Fibroblast of the aortic adventitia (primary cell): ENCODE measurements around the gene CDON. TPM values are rescaled to one million over a fixed set of nuclear protein-coding genes. Genes with fewer than 3 reads are reported as not detected.

Experiments used
- DNase-seq: peaks from one replicate; pipeline ENCODE4 v3.0.0-alpha.2; 2010; ENCODE audit warnings: low read depth
- H3K4me3 ChIP-seq: 2 replicates; pipeline ENCODE4 v1.5.1; 2011; ENCODE audit warnings: low read depth, mild to moderate bottlenecking, control low read depth, low read length, moderate library complexity
- total RNA-seq: library from RNA; depleted of rRNA; stranded (reverse); fragments of >200 nt; gene quantifications from 2 replicates; pipeline ENCODE4 v1.2.3, GENCODE V29; 2012; ENCODE audit warnings: low replicate concordance
- TF ChIP-seq, protein P1 (sequence below): IDR thresholded peaks from 2 replicates; pipeline ENCODE4 v1.5.1; 2011; ENCODE audit warnings: mild to moderate bottlenecking, low read length, control low read depth, inconsistent platforms; ENCODE audit not compliant: insufficient read depth

CDON gene
- total RNA-seq, 1 donor = 54.4 TPM

DNA sequence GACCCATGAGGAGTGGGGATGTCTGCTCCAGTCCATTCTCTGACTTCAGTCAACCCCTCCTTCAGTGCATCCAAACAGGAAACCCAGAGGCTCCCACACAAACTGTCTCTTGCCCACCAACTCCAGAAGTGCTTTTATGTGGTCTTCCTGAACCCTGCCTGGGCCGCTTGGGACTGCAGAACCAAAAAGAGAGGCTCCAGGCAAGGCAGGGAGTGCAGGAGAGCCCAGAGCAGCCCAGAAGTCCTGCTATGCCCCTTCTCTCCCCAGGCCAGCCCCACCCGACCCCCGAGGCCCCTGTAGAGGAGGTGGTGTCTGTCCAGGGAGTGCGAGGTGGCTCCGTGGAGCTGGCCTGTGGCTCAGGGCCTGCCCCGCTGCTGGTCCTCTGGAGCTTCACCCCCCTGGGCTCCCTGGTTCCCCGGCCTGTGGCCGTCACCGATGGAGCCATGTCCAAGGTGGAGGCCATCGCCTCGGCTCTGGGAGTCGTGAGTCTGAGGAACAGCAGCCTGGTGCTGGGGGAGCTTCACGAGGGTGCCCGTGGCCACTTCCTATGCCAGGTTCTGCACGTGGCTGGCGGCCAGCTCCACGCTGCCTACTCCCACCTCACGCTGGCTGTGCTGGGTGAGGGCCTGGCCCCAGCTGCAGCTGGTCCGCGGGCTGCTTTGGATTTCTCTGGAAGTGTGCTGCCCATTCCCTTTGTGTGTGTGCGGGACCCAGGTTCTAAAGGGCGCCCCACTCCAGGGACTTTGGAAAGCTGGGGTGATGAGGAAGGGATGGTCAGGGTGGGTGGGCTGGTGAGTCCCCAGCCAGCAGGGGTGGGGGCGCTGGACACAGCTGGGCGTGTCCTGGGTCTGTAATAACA is 115.0 kb downstream of the CDON start:
- TF ChIP-seq, protein P1, sequence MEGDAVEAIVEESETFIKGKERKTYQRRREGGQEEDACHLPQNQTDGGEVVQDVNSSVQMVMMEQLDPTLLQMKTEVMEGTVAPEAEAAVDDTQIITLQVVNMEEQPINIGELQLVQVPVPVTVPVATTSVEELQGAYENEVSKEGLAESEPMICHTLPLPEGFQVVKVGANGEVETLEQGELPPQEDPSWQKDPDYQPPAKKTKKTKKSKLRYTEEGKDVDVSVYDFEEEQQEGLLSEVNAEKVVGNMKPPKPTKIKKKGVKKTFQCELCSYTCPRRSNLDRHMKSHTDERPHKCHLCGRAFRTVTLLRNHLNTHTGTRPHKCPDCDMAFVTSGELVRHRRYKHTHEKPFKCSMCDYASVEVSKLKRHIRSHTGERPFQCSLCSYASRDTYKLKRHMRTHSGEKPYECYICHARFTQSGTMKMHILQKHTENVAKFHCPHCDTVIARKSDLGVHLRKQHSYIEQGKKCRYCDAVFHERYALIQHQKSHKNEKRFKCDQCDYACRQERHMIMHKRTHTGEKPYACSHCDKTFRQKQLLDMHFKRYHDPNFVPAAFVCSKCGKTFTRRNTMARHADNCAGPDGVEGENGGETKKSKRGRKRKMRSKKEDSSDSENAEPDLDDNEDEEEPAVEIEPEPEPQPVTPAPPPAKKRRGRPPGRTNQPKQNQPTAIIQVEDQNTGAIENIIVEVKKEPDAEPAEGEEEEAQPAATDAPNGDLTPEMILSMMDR = no peak
- DNase-seq = no peak

DNA sequence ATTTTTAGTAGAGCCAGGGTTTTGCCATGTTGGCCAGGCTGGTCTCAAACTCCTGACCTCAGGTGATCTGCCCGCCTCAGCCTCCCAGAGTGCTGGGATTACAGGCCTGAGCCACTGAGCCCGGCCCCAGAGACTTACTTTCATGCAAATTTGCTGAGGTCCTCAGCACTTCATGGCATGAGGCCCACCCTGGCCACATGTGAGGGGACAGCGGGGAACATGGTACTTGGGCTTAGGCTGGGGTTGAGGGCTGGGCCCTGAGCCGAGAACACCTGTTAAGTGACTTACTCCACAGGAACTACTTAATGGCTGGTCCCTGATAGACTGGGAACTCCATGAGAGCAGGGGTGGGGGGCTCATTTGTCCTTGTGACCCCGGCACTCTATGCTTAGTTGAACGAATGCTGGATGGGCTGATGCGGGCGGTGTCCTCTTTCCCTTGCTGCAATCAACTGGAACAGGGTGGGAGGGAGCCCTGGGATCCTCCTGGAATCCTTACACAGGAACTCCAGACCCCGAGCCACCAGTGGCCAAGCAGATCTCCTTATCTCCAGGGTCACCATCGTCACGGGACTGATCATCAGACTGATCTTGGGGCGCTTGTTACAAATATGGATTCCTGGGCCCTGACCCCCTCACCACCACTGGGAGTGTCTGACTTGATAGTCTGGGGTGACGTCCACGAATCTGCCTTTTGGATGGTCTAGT is 115.8 kb downstream of the CDON start:
- DNase-seq = no peak
- no peak overlapping the region for H3K4me3 ChIP-seq
- TF ChIP-seq, protein P1 = no peak

More for the DNA sequence above, 115.0 kb downstream of the CDON start:
- no peak overlapping the region for H3K4me3 ChIP-seq

DNA sequence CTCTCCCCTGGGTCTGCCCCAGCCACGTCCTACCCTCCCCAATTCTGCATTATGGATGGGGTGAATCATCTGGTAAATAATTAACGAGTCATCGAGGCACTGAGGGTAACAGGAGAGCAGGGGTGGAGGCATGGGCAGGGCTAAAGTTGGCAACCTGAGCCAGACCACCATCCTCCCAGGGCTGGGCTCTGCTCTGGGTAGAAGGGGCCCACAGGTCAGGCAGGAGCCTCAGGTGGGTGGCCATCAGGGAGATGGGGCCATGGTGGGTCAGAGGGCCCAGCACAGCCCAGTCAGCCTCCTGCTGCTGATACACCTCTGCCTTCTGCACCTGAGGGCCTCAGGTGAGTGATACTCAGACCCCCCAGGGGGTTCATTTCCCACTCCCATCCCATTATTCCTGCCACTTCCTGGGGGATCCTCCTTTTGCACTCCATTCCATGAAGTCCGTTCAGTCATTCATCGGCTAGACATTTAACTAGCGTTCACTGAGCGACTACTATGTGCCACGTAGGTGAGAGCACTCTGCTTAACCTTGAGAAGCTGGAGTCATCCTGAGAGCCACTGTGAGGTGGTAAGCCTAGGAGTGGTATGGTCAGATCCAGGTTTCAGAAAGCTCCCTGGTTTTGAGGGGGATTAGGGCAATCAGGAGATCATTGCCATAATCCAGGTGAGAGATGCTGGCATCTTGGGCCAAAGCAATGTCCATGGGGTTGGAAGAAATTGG is 116.7 kb downstream of the CDON start, which contains the start of gene VSIG10L2:
Gene VSIG10L2, plus strand, starts transcription at position 248 of the 724 bp plus-strand sequence. Its CDS starts 12 bp downstream, at position 260.
- H3K4me3 ChIP-seq = no peak within 1 kb of the TSS
- TF ChIP-seq, protein P1 = no peak
- DNase-seq = no peak

DNA sequence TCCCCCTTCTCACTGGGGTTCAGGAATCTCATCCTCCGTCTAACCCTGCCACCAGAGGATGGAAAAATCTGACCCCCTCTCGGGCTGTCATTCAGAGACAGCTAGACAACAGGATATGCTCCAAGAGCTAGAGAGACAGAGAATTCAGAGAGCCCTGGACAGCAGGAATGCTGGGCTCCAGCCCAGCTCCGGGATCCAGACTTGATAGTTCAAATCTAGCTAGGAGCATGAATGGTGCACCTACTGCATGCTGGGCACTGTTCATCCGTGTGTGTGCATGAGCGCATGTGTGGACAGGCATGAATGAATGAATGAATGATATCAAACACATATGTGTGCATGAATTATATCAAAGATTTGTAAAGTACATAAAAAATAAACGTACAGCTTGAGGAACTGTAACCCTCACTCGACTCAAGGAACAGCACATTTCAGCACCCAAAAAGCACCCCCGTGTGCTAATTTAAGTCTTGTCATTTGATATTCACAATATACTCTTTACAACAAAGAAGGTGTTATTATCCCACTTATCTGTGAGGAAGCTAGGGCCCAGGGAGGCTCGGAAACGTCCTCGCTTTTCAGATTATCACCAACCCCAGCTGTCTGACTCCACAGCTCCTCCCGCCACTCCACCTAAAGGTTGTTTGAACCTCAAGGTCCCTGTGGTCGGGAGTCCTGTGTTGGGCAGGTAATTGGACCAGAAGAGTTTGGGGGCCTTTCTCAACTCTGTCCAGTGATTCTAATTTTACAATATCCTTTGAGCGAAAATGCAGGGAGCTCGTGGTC is 117.5 kb downstream of the CDON start:
- TF ChIP-seq, protein P1 = no peak
- H3K4me3 ChIP-seq = no peak overlapping the region
- no peak for DNase-seq

DNA sequence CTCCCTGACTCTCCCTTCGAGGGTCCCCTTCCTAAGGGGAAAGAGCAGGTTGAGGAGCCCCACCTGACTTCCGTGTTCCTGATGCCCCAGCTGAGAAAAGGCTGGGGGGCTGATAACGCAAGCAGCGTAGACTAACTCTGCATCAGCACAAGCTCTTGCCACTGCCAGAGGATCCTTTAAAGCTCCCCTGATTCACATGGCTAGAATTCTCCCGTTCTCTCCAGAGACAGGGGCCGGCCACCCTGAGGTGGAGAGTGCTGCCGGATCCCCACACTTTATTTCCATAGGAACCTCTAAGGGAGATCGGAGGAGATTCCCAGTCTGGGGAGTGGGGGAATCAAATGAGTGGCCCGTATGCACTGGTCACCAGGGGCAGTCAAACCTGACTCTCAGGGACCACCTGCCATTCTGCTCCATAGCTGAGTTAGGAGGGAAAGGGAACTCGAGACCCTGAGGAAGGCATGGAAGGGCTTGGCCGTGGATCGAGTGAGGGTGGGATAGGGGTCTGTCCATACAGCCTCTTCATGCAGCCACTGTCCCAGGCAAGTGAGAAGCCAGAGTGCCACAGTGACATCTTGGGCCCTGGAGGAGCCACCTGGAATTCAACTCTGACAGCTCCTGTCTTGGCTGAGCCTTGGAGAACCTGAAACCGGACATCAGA is 118.2 kb downstream of the CDON start:
- DNase-seq = no peak
- H3K4me3 ChIP-seq = no peak overlapping the region
- TF ChIP-seq, protein P1 = no peak
